Measurements from ENCODE around the gene CERK. TPM values are rescaled to one million over a fixed set of nuclear protein-coding genes. Genes with fewer than 3 reads are reported as not detected.

Gene CERK
- total and polyA plus RNA-seq, 9 of the 15 experiments (the other 6 are each of a cell fraction or from before 2014, with no cell fraction given): 1.1 to 14.9 (median 8.7) TPM

DNA sequence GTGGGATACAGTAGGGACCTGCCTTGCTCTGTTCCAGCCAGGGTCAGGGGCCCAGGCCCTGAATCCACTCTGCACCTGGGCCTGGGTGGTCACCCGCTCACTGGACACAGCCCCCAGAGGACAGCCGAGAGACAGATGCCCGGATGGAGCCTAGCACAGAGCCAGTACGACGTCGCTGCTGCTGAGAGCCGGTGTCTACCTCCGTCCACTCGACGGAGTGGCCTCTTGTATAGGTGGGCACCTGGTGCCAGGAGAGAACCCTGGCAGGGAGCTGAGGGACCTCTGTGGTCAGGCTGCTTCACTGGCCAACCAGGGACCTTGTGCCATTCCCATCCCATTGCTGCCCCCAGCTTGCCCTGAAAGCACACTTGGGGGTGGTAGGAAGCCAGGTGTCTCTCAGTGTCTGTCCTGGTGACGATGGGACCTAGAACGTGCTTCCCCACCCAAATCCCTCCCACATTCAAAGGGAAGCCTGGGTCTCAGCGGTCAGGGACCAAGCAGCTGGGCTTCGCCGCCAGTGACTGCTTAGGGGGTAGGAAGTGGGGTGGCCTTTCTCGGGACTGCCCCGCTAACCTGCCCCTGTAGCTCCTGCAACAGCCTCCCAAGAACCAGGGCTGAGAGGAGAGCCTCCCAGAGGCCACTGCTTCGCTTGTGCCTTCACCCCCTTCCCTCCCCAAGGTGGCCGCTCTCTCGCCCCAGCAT, 10.3 kb upstream of the CERK start:
- Histone ChIP-seq H4K20me1 (replicated peaks; ENCODE audit: control insufficient read depth, insufficient read depth, low read length) (no peaks in the 10 kb centered on the region), H3K9me3 (replicated peaks; ENCODE audit: control insufficient read depth, insufficient read depth, low read depth, low read length) (no peaks in the 10 kb centered on the region), H3K9me1 (ENCODE audit: control insufficient read depth, insufficient read depth, low read length) (no peaks in the 10 kb centered on the region), H3K4me1 (replicated peaks in 1 of 2; ENCODE audit: control insufficient read depth in 2 of 2, insufficient read depth in 2 of 2, low read length in 2 of 2) (peaks cover 1 to 15% of the 10 kb centered on the region in 2 experiments), H3K9ac (ENCODE audit: insufficient read depth in 1 of 2, low read depth in 2 of 2, low read length in 2 of 2) (no peak overlapping the region), H2AFZ (ENCODE audit: low read depth, low read length) (no peak overlapping the region), H3K4me3 (no peak overlapping the region), H3K36me3 (ENCODE audit: control insufficient read depth, insufficient read depth, low read length) (no peaks in the 10 kb centered on the region), H3K27me3 (ENCODE audit: control insufficient read depth in 2 of 2, insufficient read depth in 2 of 2, low read length in 2 of 2) (peaks cover 2 to 12% of the 10 kb centered on the region in 2 experiments; a peak in 2 of 5 replicates), H3K27ac (ENCODE audit: extremely low read depth, low read depth, low read length) (no peak overlapping the region), H3K4me2 (ENCODE audit: insufficient read depth, low read length) (no peak overlapping the region), H3K79me2 (ENCODE audit: control insufficient read depth, insufficient read depth, low read length) (no peaks in the 10 kb centered on the region)
- ATAC-seq (no peak), DNase-seq (ENCODE audit: extremely low read depth in 1 of 4, low spot score in 3 of 4) (no peak), FAIRE-seq (no peak)
- ChIA-PET CTCF (ENCODE audit: low intra/inter-chr PET ratio) (no interaction called here), POLR2A (no interaction called here)
- BruUV-seq (replicated peaks): no TSS peak
- WGBS (ENCODE audit: insufficient coverage, low coverage, missing lambda C conversion rate): 40% methylated on average over 14 of the region's 20 CpGs
- in situ Hi-C loops (cut with MboI): no loop called here
- TF ChIP-seq SMARCB1 (IDR thresholded peaks at IDR 0.05; ENCODE audit: insufficient read length, low read depth): no peak
- intact Hi-C loops (cut with micrococcal nuclease): no loop called here

DNA sequence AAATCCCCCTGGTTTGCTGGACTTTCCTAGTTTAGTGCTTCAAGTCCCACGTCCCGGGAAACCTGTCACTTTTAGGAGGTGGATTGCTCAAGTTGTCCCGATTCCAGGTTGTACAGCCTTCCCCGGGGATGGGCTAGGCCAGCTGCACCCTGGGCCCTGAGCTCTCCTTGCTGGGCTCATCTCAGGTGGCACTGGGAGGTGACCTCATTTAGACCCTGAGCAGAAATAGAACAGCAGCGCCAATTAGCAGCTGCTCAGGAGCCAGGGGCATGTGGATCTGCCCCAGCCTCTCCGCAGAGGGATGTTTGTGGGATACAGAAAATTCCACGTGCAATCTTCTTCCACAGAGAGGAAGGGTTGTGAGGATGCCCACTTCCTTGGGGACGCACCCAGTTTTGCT, 9.6 kb upstream of the CERK start:
- H3K4me2 ChIP-seq (ENCODE audit: insufficient read depth, low read length): no peak overlapping the region
- no peak overlapping the region for H3K27ac ChIP-seq (ENCODE audit: extremely low read depth, low read depth, low read length)
- peaks cover 0 to 15% of the 10 kb centered on the region in 2 experiments; a peak in 3 of 5 replicates for H3K4me1 ChIP-seq (replicated peaks in 1 of 2; ENCODE audit: control insufficient read depth in 2 of 2, insufficient read depth in 2 of 2, low read length in 2 of 2)
- intact Hi-C loops (cut with micrococcal nuclease) (no loop called here), in situ Hi-C loops (cut with MboI) (no loop called here)
- 8% methylated on average over 5 of the region's 8 CpGs for WGBS (ENCODE audit: insufficient coverage, low coverage, missing lambda C conversion rate)
- CTCF ChIA-PET (ENCODE audit: low intra/inter-chr PET ratio): no interaction called here
- no peak for DNase-seq (ENCODE audit: extremely low read depth in 1 of 4, low spot score in 3 of 4)
- H3K9me1 ChIP-seq (ENCODE audit: control insufficient read depth, insufficient read depth, low read length): no peaks in the 10 kb centered on the region
- BruUV-seq (replicated peaks): no TSS peak
- H3K36me3 ChIP-seq (ENCODE audit: control insufficient read depth, insufficient read depth, low read length): no peaks in the 10 kb centered on the region
- no peak overlapping the region for H3K4me3 ChIP-seq
- no peak overlapping the region for H3K9ac ChIP-seq (ENCODE audit: insufficient read depth in 1 of 2, low read depth in 2 of 2, low read length in 2 of 2)
- FAIRE-seq: no peak
- H3K9me3 ChIP-seq (replicated peaks; ENCODE audit: control insufficient read depth, insufficient read depth, low read depth, low read length): no peaks in the 10 kb centered on the region
- ATAC-seq: no peak
- H2AFZ ChIP-seq (ENCODE audit: low read depth, low read length): no peak overlapping the region
- no peaks in the 10 kb centered on the region for H3K79me2 ChIP-seq (ENCODE audit: control insufficient read depth, insufficient read depth, low read length)
- peaks cover 2 to 12% of the 10 kb centered on the region in 2 experiments; a peak in 2 of 5 replicates for H3K27me3 ChIP-seq (ENCODE audit: control insufficient read depth in 2 of 2, insufficient read depth in 2 of 2, low read length in 2 of 2)
- POLR2A ChIA-PET: no interaction called here
- H4K20me1 ChIP-seq (replicated peaks; ENCODE audit: control insufficient read depth, insufficient read depth, low read length): no peaks in the 10 kb centered on the region
- TF ChIP-seq ZNF408 (CRISPR knock-in tag; IDR thresholded peaks at IDR 0.05; ENCODE audit: low read depth) (no peak), PTBP1 (IDR thresholded peaks at IDR 0.05; ENCODE audit: low read depth, low read length) (no peak), FIP1L1 (IDR thresholded peaks at IDR 0.05; ENCODE audit: low read depth, low read length, poor library complexity, severe bottlenecking) (no peak), SRF (CRISPR knock-in tag; IDR thresholded peaks at IDR 0.05) (no peak), FOXK2 (conservative IDR thresholded peaks at IDR 0.05 in 1 of 2, IDR thresholded peaks at IDR 0.05 in 1 of 2; ENCODE audit: low read depth in 2 of 2) (no peak), SP2 (IDR thresholded peaks at IDR 0.05; ENCODE audit: extremely low read depth, low read depth, low read length, poor library complexity, severe bottlenecking) (no peak), GATA2 (CRISPR knock-in tag; IDR thresholded peaks at IDR 0.05) (no peak), ESRRB (CRISPR knock-in tag; IDR thresholded peaks at IDR 0.05; ENCODE audit: borderline replicate concordance) (no peak), EP300 (IDR thresholded peaks at IDR 0.05; ENCODE audit: low read length) (no peak), RFX5 (IDR thresholded peaks at IDR 0.05; ENCODE audit: low read depth, low read length) (no peak), RHOXF2B (CRISPR knock-in tag; conservative IDR thresholded peaks at IDR 0.05) (no peak), ZNF696 (CRISPR knock-in tag; conservative IDR thresholded peaks at IDR 0.05) (no peak), DMBX1 (CRISPR knock-in tag; IDR thresholded peaks at IDR 0.05; ENCODE audit: borderline replicate concordance) (no peak)
- TF ChIP-seq, protein P1, sequence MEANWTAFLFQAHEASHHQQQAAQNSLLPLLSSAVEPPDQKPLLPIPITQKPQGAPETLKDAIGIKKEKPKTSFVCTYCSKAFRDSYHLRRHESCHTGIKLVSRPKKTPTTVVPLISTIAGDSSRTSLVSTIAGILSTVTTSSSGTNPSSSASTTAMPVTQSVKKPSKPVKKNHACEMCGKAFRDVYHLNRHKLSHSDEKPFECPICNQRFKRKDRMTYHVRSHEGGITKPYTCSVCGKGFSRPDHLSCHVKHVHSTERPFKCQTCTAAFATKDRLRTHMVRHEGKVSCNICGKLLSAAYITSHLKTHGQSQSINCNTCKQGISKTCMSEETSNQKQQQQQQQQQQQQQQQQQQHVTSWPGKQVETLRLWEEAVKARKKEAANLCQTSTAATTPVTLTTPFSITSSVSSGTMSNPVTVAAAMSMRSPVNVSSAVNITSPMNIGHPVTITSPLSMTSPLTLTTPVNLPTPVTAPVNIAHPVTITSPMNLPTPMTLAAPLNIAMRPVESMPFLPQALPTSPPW (CRISPR knock-in tag; IDR thresholded peaks at IDR 0.05): no peak
